Mammary epithelial cell (primary cell): ENCODE results near the gene PAK5.

Source experiments
- CTCF ChIP-seq, 2 donors: IDR thresholded peaks in 1 of 2; conservative IDR thresholded peaks in 1 of 2; 2 replicates each; pipeline ENCODE4 v1.5.1; 2011 to 2012; ENCODE audit warnings: inconsistent platforms in 2 of 2, low read length in 2 of 2, mild to moderate bottlenecking in 2 of 2, control low read depth in 1 of 2, low read depth in 1 of 2; ENCODE audit not compliant: insufficient read depth in 1 of 2; ENCODE audit errors: extremely low read depth in 1 of 2
- EZH2 ChIP-seq: IDR thresholded peaks from 2 replicates; pipeline ENCODE4 v1.6.1; 2012; ENCODE audit warnings: low read length, inconsistent platforms, borderline replicate concordance

GRCh38 chr20:9613871-9614270 lies 225.0 kb downstream of the PAK5 start:
- TF ChIP-seq CTCF (conservative IDR thresholded peaks at IDR 0.05 in 1 of 2, IDR thresholded peaks at IDR 0.05 in 1 of 2; ENCODE audit: extremely low read depth in 1 of 2, insufficient read depth in 1 of 2, low read depth in 1 of 2, low read length in 2 of 2) (no peak), EZH2 (no peak)
